ENCODE measurements around the gene RHOBTB1.
"Not testable (repeated sequence)": the region's sequence is repeated elsewhere in the genome, so short reads cannot be mapped to it uniquely, and the experiment has no call there.

The RHOBTB1 gene

DNA sequence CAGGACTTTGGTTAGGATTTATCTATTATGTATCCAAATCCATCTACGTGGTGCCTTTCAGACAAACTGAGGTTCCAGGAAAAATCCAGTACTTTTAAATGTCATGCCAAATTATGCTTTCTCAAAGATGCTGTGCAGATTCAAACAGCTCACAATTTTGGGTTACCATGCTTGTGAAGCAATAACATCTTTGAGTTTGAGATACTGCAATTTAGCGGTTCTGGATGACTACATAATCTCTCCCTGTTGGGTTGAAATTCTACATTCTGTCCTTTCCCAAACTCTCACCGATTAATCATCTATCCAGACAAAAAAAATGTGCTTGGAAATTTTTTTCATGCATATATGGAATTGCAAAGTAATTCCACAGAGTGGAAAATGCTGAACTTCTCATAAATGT is 3.5 kb downstream of the RHOBTB1 start:
- DNase-seq: no peak

GRCh38 chr10:60937784-60938654 is 6.0 kb downstream of the RHOBTB1 start:
- no peak for DNase-seq

DNA sequence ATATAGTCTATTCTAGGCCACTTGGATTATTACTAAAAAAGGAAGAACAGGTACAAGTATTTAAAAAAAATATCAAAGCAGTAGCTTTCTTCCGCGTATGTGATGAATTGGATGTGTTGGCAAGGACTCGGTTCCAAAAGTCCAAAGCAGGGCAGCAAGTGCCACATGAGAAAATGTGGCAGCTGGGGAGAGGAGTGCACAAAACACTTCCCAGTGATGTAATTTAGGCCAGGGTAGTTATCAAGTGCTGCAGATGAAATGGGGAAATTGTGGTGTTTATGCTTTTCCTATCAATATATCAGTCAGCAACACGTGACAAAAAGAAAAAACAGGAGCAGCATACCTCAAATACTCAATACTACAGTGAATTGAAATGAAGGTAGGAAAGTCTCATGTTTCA is 7.0 kb downstream of the RHOBTB1 start:
- no peak for DNase-seq

GRCh38 chr10:60934215-60935175 is 9.5 kb downstream of the RHOBTB1 start:
- no peak for DNase-seq

DNA sequence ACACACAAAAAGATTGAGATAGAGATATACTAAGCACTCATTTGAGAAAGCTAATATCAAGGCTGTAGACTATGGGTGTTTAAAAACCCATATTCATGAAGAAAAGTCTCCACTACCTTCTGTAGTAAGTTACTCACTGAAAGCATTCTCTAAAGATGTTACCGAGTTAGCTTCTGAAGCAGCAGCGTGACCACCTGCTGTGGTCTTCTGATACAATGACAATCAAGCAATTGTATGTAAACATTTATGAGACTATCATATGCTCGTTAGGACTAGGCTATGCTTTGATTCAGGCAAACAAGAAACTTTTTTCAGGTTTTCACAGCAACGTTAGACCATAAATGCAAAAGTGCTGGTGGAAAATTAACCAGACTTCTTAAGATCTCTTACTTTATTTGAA is 11.2 kb downstream of the RHOBTB1 start:
- no peak for DNase-seq

- DNase-seq: no peak
Measured at GRCh38 chr10:60930237-60930636, 13.7 kb downstream of the RHOBTB1 start.

DNA sequence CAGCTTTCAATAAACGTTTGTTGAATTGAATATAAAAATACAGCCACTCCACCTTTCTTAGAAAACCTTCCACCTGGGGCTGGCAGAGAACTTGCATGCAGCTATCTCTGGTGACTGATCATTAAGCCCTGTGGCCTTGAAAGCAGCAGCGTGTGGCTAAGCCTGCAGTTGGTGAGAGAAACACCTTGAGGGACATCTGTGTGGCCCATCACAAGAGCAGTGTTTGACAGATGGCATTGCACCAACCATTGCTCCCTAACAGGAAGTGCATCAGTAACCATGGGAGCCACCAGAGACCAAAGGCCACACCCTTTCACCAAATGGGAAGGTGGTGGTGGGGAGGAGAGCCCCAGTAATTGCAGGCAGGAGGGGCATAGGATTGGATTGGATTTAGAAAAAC is 22.4 kb downstream of the RHOBTB1 start:
- DNase-seq: peak; percentile 73

GRCh38 chr10:60920479-60920878 is 23.5 kb downstream of the RHOBTB1 start:
- no peak for DNase-seq

- DNase-seq: no peak
Measured at GRCh38 chr10:60919551-60919950, 24.4 kb downstream of the RHOBTB1 start.

DNA sequence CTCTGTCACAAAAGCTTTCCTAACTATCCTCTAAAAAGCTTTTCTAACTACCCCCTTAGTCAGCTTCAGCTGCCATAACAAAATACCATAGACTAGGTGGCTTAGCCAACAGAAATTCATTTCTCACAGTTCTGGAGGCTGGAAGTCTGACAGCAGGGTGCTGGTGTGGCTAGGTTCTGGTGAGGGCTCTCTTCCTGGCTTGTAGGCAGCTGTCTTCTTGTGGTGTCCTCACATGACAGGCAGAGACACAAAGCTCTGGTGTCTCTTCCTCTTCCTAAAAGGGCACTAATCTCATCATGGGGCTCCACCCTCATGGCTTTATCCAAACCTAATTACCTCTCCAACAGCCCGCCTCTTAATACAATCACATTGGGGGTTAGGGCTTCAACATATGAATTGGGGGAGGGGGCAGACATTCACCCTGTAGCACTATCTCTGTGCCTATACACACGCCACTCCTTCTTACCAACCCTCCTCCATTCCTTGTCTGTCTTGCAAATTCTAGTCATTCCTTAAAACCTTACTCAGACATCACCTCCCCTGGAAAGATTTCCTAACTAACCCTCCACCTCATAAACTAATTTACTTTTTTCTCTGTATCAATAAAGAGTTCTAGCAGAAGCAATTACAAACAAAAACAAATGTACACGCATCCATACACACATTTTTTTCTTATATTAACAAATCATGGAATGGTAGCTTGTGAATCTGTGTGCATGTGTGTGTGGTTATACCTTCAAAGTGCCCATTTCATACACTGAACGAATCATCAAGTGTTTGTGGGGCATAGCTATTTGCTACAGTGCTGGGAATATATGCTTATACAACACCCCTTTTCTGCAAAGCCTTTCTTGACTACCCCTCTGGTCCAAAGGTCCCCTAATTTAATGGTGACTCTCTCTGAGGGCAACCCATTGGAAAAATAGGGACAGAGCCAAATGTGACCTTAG is 26.4 kb downstream of the RHOBTB1 start:
- no peak for DNase-seq

DNA sequence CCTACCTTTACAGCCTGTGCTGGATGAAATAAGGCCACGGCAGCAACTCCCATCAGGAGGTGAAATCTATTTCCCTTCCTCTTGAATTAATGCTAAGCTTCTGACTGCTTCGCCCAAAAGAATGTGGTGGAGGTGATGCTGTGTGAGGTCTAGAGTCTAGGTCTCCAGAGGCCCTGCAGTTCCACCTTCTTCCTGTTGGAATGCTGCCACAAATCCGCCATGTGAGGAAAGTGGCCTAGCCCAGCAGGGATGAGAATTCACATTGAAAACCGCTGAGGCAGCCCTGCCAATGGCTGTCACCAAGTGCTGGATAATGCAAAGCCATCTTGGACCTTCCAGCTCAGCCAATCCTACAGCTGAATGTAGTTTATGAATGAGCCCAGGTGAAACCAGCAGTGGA is 28.0 kb downstream of the RHOBTB1 start:
- no peak for DNase-seq

- DNase-seq: no peak
Measured at GRCh38 chr10:60914690-60915141, 29.3 kb downstream of the RHOBTB1 start.

GRCh38 chr10:60913657-60914056 is 30.3 kb downstream of the RHOBTB1 start:
- no peak for DNase-seq

GRCh38 chr10:60913071-60913470 is 30.9 kb downstream of the RHOBTB1 start:
- DNase-seq: no peak

DNA sequence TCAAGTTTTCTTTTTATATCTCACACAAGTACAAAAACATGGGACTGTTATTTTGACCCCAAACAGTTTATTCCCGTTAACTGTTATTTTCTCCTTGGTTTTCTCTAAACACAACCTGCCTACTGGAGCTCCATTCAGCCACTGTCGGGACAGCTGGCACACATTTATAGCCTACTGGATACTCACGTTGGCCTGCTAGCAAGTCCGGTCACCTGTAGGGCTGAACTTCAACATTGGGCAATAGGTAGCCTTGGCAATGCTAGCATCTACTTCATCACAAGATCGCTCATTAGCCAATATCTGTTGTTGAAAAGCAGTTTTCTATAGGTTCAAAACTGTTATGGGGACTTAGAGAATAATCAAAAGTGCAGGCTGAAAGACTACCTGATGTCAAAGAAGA is 32.3 kb downstream of the RHOBTB1 start:
- DNase-seq: no peak

DNA sequence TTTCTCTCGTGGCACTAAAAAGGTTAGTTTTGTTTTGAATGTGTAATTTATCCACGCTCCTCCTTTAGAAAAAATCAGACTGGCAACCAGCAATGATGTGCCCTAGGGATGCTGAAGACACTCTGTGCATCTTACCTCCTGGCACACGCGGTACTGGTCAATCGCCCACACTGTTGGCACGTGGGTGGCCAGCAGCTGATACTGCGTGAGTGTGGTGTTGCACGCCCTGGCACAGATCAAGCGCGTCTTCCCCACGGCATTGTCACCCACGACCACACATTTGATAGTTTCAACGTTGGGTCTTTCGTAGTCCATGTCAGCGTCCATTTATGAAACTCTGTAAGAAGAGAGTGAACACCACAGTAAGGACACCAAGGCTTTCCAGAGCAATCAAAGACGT is 32.8 kb downstream of the RHOBTB1 start:
- no peak for DNase-seq

DNA sequence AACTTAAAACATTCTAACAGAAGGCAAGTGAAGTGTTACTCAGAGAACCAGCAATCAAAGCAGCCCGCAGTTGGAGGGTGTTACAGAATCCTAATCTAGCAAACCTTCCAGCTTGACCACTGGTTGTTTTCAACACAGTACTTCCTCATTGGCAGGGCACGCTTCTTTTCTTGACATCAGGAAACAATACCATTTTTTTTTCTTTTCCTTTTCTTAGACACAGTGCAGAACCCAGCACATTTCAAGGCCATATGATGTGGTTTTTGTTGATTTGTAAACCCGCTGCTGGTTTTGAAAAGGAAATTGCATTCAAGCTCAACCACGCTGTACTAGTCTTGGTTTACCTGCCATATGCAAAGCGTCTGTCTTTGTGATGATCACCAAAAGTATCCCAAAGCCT is 33.4 kb downstream of the RHOBTB1 start:
- no peak for DNase-seq

GRCh38 chr10:60908896-60909295 is 35.1 kb downstream of the RHOBTB1 start:
- DNase-seq: no peak

GRCh38 chr10:60908031-60908430 is 36.0 kb downstream of the RHOBTB1 start:
- no peak for DNase-seq

DNA sequence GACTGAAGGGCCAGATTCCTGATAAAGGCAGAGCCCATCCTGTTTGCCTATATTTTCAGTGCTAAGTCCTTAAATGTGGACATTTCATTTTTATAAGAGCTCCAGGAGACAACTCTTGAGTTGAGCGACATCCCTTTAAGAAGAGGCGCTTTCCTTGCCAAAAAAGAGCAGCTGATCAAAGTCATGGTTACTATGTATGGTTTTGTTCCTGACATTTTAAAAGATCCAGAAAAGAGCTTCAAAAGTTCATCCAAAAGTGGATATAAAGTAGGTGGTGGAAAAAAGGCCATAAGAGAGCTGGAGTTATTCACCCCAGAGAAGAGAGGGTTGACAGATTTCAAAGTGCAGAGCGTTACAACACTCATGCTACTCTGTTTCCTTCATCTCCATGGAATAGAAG is 36.7 kb downstream of the RHOBTB1 start:
- DNase-seq: no peak

- not testable (repeated sequence) for DNase-seq
Measured at GRCh38 chr10:60906825-60907224, 37.2 kb downstream of the RHOBTB1 start.

GRCh38 chr10:60906411-60906810 is 37.6 kb downstream of the RHOBTB1 start:
- no peak for DNase-seq

DNA sequence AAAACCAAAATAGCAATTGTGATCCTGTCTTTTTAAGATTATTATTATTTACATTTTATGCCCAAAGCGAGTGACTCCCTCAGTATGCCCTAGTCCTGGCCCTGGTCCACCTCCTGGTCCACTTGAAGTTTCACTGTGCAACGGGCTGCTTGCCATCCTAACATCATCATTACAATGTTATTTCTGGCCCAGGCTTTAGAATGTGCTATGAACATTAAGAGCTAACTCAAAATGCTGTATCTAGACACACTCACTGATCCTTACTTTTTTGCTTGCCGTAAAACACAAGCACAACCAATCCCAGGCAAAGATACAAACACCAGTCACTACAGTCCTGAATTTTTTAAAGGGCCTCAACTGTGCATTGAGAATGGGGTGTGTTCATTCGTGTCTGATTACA is 38.4 kb downstream of the RHOBTB1 start:
- DNase-seq: no peak

Measured in NCI-H2171 (cell line).